BE2C (cell line): ENCODE data around the gene AFP.

Experiments
- DNase-seq: peaks from one replicate; pipeline ENCODE4 v3.0.0-alpha.2; 2020
- H3K27me3 ChIP-seq: fragments of 250-450 bp; sonication (Bioruptor Pico); 2 replicates; pipeline ENCODE4 v1.5.1; 2020; ENCODE audit warnings: mild to moderate bottlenecking
- H3K36me3 ChIP-seq: fragments of 250-450 bp; sonication (Bioruptor Pico); 2 replicates; pipeline ENCODE4 v1.5.1; 2020; ENCODE audit warnings: mild to moderate bottlenecking
- H3K4me1 ChIP-seq: fragments of 250-450 bp; sonication (Bioruptor Pico); 2 replicates; pipeline ENCODE4 v1.5.1; 2020
- H3K4me3 ChIP-seq: 2 replicates; pipeline ENCODE4 v1.5.1; 2011; ENCODE audit warnings: low read depth, low read length
- H3K9me3 ChIP-seq: fragments of 250-450 bp; sonication (Bioruptor Pico); 2 replicates; pipeline ENCODE4 v1.5.1; 2020
- TF ChIP-seq, protein P1 (sequence below): IDR thresholded peaks from 2 replicates; pipeline ENCODE4 v1.5.1; 2012; ENCODE audit warnings: mild to moderate bottlenecking, low read depth, low read length

Gene AFP

DNA sequence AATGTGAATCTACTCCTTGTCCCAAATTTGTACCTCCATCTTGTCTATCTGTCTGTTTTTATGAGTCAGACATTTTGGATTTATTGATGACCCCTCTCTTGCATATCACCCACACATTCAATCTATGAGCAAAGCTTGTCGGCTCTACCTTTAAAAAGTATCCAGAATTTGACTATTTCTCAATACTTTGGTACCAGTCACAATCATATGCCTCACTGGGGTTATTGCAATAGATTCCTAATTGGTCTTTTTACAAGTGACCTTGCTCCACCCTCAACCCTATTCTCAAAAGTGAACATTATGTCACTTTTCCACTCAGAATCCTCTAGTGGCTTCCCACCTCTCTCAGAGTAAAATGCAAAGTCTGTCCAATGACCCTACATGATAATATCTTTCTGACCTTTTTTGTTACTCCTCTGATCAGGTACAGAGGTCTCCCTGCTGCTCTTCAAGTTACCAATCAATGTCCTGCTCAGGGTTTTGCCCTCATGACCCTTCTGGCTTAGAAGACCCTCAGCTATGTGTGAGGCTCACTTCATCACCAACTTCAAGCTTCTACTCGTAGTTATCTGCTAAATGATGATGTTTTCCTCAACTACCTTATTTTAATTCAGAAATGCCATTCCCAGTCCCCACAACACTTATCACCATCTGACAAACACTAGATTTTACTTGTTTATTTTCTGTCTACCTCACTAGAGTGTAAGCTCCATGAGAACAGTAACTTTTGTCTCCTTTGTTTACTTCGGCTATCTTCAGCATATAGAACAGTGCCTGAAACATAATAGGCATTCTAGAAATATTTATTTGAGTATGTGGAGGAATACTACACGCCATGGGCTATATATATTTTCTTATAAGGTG lies 22.4 kb downstream of the AFP start:
- TF ChIP-seq, protein P1, sequence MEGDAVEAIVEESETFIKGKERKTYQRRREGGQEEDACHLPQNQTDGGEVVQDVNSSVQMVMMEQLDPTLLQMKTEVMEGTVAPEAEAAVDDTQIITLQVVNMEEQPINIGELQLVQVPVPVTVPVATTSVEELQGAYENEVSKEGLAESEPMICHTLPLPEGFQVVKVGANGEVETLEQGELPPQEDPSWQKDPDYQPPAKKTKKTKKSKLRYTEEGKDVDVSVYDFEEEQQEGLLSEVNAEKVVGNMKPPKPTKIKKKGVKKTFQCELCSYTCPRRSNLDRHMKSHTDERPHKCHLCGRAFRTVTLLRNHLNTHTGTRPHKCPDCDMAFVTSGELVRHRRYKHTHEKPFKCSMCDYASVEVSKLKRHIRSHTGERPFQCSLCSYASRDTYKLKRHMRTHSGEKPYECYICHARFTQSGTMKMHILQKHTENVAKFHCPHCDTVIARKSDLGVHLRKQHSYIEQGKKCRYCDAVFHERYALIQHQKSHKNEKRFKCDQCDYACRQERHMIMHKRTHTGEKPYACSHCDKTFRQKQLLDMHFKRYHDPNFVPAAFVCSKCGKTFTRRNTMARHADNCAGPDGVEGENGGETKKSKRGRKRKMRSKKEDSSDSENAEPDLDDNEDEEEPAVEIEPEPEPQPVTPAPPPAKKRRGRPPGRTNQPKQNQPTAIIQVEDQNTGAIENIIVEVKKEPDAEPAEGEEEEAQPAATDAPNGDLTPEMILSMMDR = no peak
- H3K36me3 ChIP-seq = no peaks in the 10 kb centered on the region
- no peaks in the 10 kb centered on the region for H3K27me3 ChIP-seq
- no peak overlapping the region for H3K4me3 ChIP-seq
- no peaks in the 10 kb centered on the region for H3K9me3 ChIP-seq
- DNase-seq = no peak
- no peaks in the 10 kb centered on the region for H3K4me1 ChIP-seq

DNA sequence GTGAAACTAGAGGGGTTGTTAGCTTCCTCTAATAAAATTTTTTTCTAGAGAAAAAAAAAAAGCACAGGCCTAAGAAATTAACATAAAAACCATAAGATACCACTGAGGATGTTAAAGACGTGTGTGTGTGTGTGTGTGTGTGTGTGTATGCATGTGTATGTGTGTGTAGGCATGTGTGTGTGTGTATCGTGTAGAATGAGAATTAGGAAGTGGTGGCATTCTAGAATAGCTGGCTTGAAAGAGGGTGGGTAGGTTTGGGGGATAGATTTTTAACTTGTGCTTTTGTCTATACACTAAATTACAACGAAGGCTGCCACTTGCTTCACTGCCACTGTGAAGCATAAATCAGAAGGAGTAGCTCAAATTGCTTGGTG lies 23.0 kb downstream of the AFP start:
- H3K4me1 ChIP-seq = no peaks in the 10 kb centered on the region
- H3K36me3 ChIP-seq = no peaks in the 10 kb centered on the region
- TF ChIP-seq, protein P1 = no peak
- no peak for DNase-seq
- no peaks in the 10 kb centered on the region for H3K27me3 ChIP-seq
- H3K4me3 ChIP-seq = no peak overlapping the region
- no peaks in the 10 kb centered on the region for H3K9me3 ChIP-seq

DNA sequence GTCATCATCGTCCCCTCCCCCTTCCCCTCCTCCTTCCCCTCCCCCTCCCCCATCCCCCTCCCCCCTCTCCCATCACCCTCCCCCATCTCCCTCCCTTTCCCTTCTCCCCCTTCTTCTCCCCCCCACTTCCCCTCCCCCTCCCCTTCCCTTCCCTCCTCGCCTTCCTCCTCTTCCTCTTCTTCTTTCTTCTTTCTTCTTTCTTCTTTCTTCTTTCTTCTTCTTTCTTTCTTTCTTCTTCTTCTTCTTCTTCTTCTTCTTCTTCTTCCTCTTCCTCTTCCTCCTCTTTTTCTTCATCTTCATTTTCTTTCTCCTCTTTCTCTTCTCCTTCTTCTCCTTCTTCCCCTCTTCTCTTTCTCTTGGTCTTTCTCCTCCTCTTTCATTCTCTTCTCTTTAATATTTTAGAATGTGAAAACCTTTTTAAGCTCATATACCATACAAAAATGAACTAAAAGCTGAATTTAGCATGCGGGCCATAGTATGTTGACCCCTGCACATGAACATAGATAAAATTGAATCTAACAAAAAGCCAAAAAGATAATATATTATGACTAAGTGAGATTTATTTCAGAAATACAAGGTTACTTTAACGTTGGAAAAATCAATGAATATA lies 25.0 kb downstream of the AFP start:
- no peak for DNase-seq
- H3K4me1 ChIP-seq = no peaks in the 10 kb centered on the region
- TF ChIP-seq, protein P1 = no peak
- no peak overlapping the region for H3K4me3 ChIP-seq
- no peaks in the 10 kb centered on the region for H3K27me3 ChIP-seq
- no peaks in the 10 kb centered on the region for H3K9me3 ChIP-seq
- H3K36me3 ChIP-seq = no peaks in the 10 kb centered on the region

DNA sequence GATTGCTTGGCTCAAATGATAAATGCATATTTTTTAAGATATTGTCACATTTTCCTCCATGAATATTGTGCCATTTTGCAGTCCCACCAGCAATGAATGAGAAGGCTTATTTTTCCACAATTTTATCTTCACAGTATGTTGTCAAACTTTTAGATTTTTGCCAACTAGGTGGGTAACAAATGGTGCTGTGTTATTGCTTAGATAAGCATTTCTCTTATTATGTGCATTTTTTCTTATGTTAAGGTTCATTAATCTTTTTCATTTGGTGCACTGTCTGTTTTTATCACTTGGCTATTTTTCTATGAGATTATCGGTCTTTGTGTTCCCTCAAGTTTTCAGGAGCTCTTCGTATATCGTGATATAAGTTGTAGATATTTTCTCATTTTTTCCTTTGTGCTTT lies 32.1 kb downstream of the AFP start:
- Histone ChIP-seq H3K36me3 (no peaks in the 10 kb centered on the region), H3K4me1 (no peaks in the 10 kb centered on the region), H3K27me3 (no peaks in the 10 kb centered on the region), H3K9me3 (no peaks in the 10 kb centered on the region), H3K4me3 (no peak overlapping the region)
- TF ChIP-seq, protein P1 = no peak
- no peak for DNase-seq

DNA sequence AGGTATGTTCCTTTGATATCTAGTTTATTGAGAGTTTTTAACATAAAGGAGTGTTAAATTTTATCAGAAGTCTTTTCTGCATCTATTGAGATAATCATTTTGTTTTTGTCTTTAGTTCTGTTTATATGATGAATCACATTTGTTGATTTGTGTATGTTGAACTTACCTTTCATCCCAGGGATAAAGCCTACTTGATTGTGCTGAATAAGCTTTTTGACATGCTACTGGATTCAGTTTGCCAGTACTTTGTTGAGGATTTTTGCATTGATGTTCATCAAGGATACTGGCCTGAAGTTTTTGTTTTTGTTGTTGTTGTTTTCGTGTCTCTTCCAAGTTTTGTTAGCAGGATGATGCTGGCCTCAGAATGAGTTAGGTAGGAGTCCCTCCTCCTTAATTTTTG lies 34.7 kb downstream of the AFP start:
- H3K4me1 ChIP-seq = no peaks in the 10 kb centered on the region
- no peak overlapping the region for H3K4me3 ChIP-seq
- TF ChIP-seq, protein P1 = no peak
- H3K9me3 ChIP-seq = no peaks in the 10 kb centered on the region
- H3K36me3 ChIP-seq = no peaks in the 10 kb centered on the region
- H3K27me3 ChIP-seq = no peaks in the 10 kb centered on the region
- no peak for DNase-seq

DNA sequence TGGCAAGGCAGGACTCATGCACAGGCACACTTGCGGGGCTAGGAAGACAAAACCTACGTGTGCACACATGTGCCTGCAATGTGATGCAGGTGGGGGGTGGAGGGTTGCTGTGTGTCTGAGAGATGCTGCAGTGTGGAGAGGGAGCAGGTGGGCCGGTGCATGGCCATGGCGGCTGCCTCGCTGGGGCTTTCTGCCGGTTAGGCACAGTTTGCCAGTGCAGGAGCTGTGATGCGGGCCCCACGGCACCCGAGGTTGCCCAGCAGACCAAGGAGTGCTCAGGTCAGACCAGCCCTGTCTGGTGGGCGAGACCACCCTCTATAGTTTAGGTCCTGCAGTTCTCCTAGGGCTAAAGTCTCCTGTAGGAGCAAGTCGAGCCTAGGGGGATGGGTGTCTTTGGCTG lies 41.2 kb downstream of the AFP start:
- no peak for DNase-seq
- Histone ChIP-seq H3K9me3 (no peaks in the 10 kb centered on the region), H3K4me3 (no peak overlapping the region), H3K4me1 (no peaks in the 10 kb centered on the region), H3K36me3 (no peaks in the 10 kb centered on the region), H3K27me3 (no peaks in the 10 kb centered on the region)
- TF ChIP-seq, protein P1 = no peak
